GM10266 (cell line): ENCODE results near the gene SCAMP5.

Experiments
- DNase-seq: peaks from one replicate; pipeline ENCODE4 v3.0.0; 2012; ENCODE audit errors: extremely low spot score
- TF ChIP-seq, protein P1 (sequence below): IDR thresholded peaks from 2 replicates; pipeline ENCODE4 v1.5.1; 2012; ENCODE audit warnings: mild to moderate bottlenecking, low read depth; ENCODE audit not compliant: control insufficient read depth, insufficient read depth; ENCODE audit errors: missing control alignments

SCAMP5 gene

GRCh38 chr15:75034615-75035014, 39.3 kb downstream of the SCAMP5 start:
- no peak for DNase-seq
- TF ChIP-seq, protein P1, sequence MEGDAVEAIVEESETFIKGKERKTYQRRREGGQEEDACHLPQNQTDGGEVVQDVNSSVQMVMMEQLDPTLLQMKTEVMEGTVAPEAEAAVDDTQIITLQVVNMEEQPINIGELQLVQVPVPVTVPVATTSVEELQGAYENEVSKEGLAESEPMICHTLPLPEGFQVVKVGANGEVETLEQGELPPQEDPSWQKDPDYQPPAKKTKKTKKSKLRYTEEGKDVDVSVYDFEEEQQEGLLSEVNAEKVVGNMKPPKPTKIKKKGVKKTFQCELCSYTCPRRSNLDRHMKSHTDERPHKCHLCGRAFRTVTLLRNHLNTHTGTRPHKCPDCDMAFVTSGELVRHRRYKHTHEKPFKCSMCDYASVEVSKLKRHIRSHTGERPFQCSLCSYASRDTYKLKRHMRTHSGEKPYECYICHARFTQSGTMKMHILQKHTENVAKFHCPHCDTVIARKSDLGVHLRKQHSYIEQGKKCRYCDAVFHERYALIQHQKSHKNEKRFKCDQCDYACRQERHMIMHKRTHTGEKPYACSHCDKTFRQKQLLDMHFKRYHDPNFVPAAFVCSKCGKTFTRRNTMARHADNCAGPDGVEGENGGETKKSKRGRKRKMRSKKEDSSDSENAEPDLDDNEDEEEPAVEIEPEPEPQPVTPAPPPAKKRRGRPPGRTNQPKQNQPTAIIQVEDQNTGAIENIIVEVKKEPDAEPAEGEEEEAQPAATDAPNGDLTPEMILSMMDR: no peak

DNA sequence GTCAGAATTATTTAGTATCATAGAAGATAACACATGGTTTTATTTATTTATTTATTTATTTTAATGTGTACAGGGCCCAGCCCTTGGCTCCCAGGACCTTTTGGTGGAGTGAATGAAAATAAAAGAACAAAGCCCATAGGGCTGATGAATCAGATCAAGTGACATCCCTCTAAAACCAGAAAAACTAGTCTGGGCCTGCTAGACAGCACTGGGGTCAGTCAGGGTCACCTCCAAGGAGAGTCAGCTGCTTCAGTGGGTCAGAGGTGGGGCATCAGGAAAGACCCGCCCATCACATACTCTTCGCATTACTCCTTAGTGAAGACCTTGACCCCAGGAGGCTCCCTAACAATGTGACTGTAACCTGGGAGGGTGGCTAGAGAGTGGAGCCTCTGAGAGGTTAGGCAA, 40.9 kb downstream of the SCAMP5 start:
- no peak for DNase-seq
- TF ChIP-seq, protein P1: no peak

- TF ChIP-seq, protein P1: no peak
- DNase-seq: no peak
These were observed 42.3 kb downstream of the SCAMP5 start for GRCh38 chr15:75037685-75038084.

DNA sequence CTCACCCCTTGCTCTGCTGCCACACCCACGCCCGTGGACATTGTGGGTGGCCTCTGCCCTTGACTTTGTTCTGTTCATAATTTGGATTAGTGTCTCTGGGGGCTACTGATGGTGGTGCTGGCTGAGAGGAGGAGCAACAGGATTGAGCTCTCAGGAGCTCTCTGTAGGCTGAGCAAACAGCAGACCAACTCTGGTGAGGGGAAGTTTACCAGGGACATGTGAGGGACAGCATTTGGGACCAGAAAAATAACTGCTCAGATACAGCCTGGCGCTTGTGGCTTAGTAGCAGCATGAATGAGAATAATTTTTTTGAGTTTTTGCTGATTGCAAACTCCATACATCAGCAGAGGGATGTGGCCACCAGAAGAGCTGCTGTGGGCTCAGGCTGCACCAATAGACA, 42.9 kb downstream of the SCAMP5 start:
- DNase-seq: no peak
- TF ChIP-seq, protein P1: no peak

DNA sequence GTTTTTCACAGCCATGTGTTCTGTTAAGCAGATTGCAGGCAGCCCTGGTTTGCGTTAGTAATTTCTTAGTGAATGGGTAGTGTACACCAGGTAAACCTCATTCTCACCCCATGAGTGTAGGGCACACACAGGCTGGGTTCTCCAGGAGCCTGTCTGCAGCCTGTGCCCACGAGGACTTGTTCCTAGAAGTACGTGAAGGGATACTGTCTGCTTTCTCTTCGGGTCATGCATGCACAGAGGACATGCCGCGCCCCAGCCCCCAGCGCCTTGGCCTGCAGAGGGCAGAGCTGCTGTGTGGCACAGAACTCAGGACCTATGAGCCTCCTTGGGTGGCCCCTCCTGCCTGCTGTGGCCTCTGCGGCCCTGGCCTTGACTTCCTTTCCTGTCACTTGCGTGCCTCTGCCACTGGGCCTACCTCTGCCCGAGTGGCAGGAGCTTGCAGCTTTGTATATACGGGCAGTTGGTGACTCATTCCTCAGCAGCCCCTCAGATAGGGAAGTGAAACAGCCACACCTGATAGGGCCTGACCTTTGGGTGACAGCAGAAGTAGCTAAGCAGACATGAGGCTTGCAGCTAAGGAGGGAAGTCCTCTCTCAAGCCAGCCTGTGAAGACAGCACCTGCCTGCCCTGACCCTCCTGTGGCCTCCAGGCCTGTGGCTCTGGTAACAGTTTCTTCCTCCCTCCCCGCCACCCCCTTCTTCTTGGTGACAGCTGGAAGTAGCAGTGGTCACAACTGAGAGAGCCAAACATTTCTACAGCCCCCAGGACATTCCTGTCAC, 47.6 kb downstream of the SCAMP5 start:
- peak; percentile 81 for DNase-seq
- TF ChIP-seq, protein P1: peak; percentile 85

DNA sequence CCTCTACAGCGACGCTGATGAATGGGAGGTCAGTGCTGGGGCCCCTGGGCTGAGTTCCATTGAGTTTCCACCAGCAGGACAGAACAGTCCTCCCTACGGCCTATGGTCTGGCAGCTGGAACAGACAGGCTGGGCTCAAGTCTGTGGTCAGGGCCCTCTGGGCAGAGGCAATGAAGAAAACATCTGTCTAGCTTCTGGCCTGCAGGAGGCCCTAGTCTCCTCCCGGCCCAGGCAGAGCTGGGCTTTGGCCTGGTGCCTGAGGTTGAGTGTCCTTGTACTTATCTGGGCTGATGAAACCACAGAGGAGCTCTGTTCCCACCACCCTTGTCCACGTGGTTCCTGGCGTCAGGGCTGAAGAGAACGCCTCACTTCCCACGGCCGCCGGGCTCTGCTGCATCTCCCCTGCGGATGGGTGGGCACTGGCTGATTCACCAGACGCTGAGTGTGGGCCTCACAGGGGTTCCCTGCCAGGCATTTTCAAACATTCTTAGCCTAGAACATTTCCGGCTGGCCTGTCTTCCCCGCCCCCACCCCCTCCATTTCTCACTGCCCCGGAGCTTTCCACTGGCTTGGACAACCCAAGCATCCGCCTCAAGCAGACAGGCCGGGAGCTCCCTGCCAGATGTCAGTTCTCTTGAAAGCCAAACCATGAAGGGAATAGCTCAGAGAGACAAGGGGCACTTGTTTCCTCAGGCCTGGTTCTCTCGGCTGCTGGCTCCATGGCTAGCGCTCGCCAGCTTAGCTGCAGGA, 48.3 kb downstream of the SCAMP5 start:
- peak; percentile 53 for DNase-seq
- TF ChIP-seq, protein P1: peak; percentile 52
